IMR-90 (cell line): ENCODE data around the gene ACTG2. TPM values are rescaled to one million over a fixed set of nuclear protein-coding genes. Genes with fewer than 3 reads are reported as not detected.

ENCODE experiments used
- ATAC-seq: fragments of 200-7000 bp; cut with Tn5 transposase; 2 replicates; pipeline ENCODE4 v1.9.1; 2020; ENCODE audit warnings: low read depth, mild to moderate bottlenecking, moderate library complexity
- BruUV-seq: library from RNA; stranded (reverse); fragments of 400-500 nt; replicated peaks from 2 replicates; lab custom pipeline; 2021; lab: Mats Ljungman, UMichigan
- CTCF ChIA-PET: fragments of 300-600 bp; formaldehyde crosslinking; extraction: SDS; loops from one replicate; lab custom pipeline; 2021; ENCODE audit warnings: antibody characterized with exemption; lab: Yijun Ruan, JAX
- POLR2A ChIA-PET: fragments of 300-600 bp; sonication (Branson Sonifier 250); formaldehyde crosslinking; loops from one replicate; lab custom pipeline; 2022; ENCODE audit warnings: antibody characterized with exemption; ENCODE audit not compliant: unreplicated experiment; lab: Charles Lee
- DNase-seq: peaks from one replicate; pipeline ENCODE4 v3.0.0; 2013
- H2AFZ ChIP-seq: replicated peaks from 2 replicates; pipeline ENCODE3; 2013; ENCODE audit warnings: low read length, mild to moderate bottlenecking; ENCODE audit not compliant: poor library complexity
- H2AK5ac ChIP-seq: 2 replicates; pipeline ENCODE4 v1.6.1; 2013; ENCODE audit warnings: low read depth, low read length, inconsistent platforms
- H2AK9ac ChIP-seq: replicated peaks from 2 replicates; pipeline ENCODE3; 2013; ENCODE audit warnings: mild to moderate bottlenecking, low read depth, low read length, moderate library complexity; ENCODE audit not compliant: poor library complexity
- H2BK120ac ChIP-seq: 2 replicates; pipeline ENCODE4 v1.6.1; 2013; ENCODE audit warnings: low read depth, low read length, inconsistent platforms
- H2BK15ac ChIP-seq: 3 replicates; pipeline ENCODE4 v1.6.1; 2013; ENCODE audit warnings: low read depth, low read length, inconsistent platforms
- H2BK20ac ChIP-seq: 2 replicates; pipeline ENCODE4 v1.6.1; 2013; ENCODE audit warnings: low read depth, mild to moderate bottlenecking, inconsistent platforms, low read length, moderate library complexity
- H2BK5ac ChIP-seq: 2 replicates; pipeline ENCODE4 v1.6.1; 2013; ENCODE audit warnings: mild to moderate bottlenecking, low read depth, low read length, inconsistent platforms; ENCODE audit not compliant: poor library complexity, severe bottlenecking
- H3K14ac ChIP-seq: replicated peaks from 2 replicates; pipeline ENCODE4 v1.6.1; 2013; ENCODE audit warnings: low read depth, low read length, inconsistent platforms
- H3K18ac ChIP-seq: 2 replicates; pipeline ENCODE4 v1.6.1; 2013; ENCODE audit warnings: low read depth, low read length, control low read depth
- H3K23ac ChIP-seq: 2 replicates; pipeline ENCODE4 v1.6.1; 2013; ENCODE audit warnings: low read depth, low read length, inconsistent platforms
- H3K27ac ChIP-seq: 2 replicates; pipeline ENCODE4 v1.5.1; 2013; ENCODE audit warnings: mild to moderate bottlenecking, control low read depth, low read length; ENCODE audit not compliant: insufficient read depth
- H3K27me3 ChIP-seq: 2 replicates; pipeline ENCODE4 v1.6.1; 2013; ENCODE audit warnings: low read length; ENCODE audit not compliant: control insufficient read depth, insufficient read depth
- H3K36me3 ChIP-seq: 2 replicates; pipeline ENCODE4 v1.6.1; 2013; ENCODE audit warnings: low read length, mixed read lengths; ENCODE audit not compliant: control insufficient read depth, insufficient read depth
- H3K4ac ChIP-seq: 2 replicates; pipeline ENCODE4 v1.6.1; 2013; ENCODE audit warnings: low read depth, low read length, inconsistent platforms
- H3K4me1 ChIP-seq: 2 replicates; pipeline ENCODE4 v1.6.1; 2013; ENCODE audit warnings: low read length, mixed read lengths; ENCODE audit not compliant: control insufficient read depth, insufficient read depth
- H3K4me2 ChIP-seq: 2 replicates; pipeline ENCODE4 v1.6.1; 2013; ENCODE audit warnings: low read depth, mild to moderate bottlenecking, control low read depth, low read length, moderate library complexity
- H3K4me3 ChIP-seq: 2 replicates; pipeline ENCODE4 v1.5.1; 2013; ENCODE audit warnings: low read depth, mild to moderate bottlenecking, control low read depth, low read length, moderate library complexity; ENCODE audit not compliant: insufficient read depth
- H3K56ac ChIP-seq: 2 replicates; pipeline ENCODE4 v1.6.1; 2013; ENCODE audit warnings: low read length, inconsistent platforms; ENCODE audit not compliant: insufficient read depth; ENCODE audit errors: extremely low read depth
- H3K79me1 ChIP-seq, 2 experiments: 2 replicates each; pipeline ENCODE4 v1.6.1; 2013; ENCODE audit warnings: low read length in 2 of 2, inconsistent platforms in 1 of 2, low read depth in 1 of 2
- H3K9ac ChIP-seq: 2 replicates; pipeline ENCODE4 v1.6.1; 2013; ENCODE audit warnings: low read depth, low read length, control low read depth
- H3K9me1 ChIP-seq: 2 replicates; pipeline ENCODE4 v1.6.1; 2013; ENCODE audit warnings: low read length, inconsistent platforms; ENCODE audit not compliant: insufficient read depth
- H3K9me3 ChIP-seq: 2 replicates; pipeline ENCODE4 v1.6.1; 2013; ENCODE audit warnings: low read length; ENCODE audit not compliant: control insufficient read depth, insufficient read depth
- H4K20me1 ChIP-seq: 2 replicates; pipeline ENCODE4 v1.6.1; 2013; ENCODE audit warnings: low read length, inconsistent platforms; ENCODE audit not compliant: insufficient read depth
- H4K5ac ChIP-seq: 2 replicates; pipeline ENCODE4 v1.6.1; 2013; ENCODE audit warnings: mild to moderate bottlenecking, low read depth, low read length, control low read depth
- H4K8ac ChIP-seq, 2 experiments: 2 replicates each; pipeline ENCODE4 v1.6.1; 2013; ENCODE audit warnings: low read depth in 2 of 2, low read length in 2 of 2, control low read depth in 1 of 2, inconsistent platforms in 1 of 2
- H4K91ac ChIP-seq: 2 replicates; pipeline ENCODE4 v1.6.1; 2013; ENCODE audit warnings: low read depth, low read length, inconsistent platforms; ENCODE audit not compliant: insufficient read depth
- CEBPB ChIP-seq: IDR thresholded peaks from 2 replicates; pipeline ENCODE4 v1.6.1; 2012; ENCODE audit warnings: low read depth, low read length, improper control_type of control experiment
- CHD1 ChIP-seq: IDR thresholded peaks from 2 replicates; pipeline ENCODE4 v1.6.1; 2012; ENCODE audit warnings: low read depth, low read length, improper control_type of control experiment
- FOS ChIP-seq: fragments of 150-350 bp; IDR thresholded peaks from 2 replicates; pipeline ENCODE4 v1.6.1; 2016; ENCODE audit warnings: low read depth, low read length
- MAZ ChIP-seq: IDR thresholded peaks from 2 replicates; pipeline ENCODE4 v1.6.1; 2012; ENCODE audit warnings: low read depth, mild to moderate bottlenecking, low read length, improper control_type of control experiment, moderate library complexity, borderline replicate concordance
- MXI1 ChIP-seq: IDR thresholded peaks from 2 replicates; pipeline ENCODE4 v1.6.1; 2012; ENCODE audit warnings: low read depth, mild to moderate bottlenecking, low read length, moderate library complexity, borderline replicate concordance
- NFE2L2 ChIP-seq: fragments of 150-350 bp; IDR thresholded peaks from 2 replicates; pipeline ENCODE4 v1.6.1; 2016; ENCODE audit warnings: low read depth, mild to moderate bottlenecking, low read length
- POLR2A ChIP-seq: IDR thresholded peaks from 2 replicates; pipeline ENCODE4 v1.6.1; 2012; ENCODE audit warnings: mild to moderate bottlenecking, low read depth, low read length
- RCOR1 ChIP-seq: IDR thresholded peaks from 2 replicates; pipeline ENCODE4 v1.6.1; 2012; ENCODE audit warnings: mild to moderate bottlenecking, low read length, improper control_type of control experiment; ENCODE audit not compliant: insufficient replicate concordance
- SMC3 ChIP-seq: fragments of 150-350 bp; IDR thresholded peaks from 2 replicates; pipeline ENCODE4 v1.6.1; 2016; ENCODE audit warnings: low read depth, mild to moderate bottlenecking, antibody characterized with exemption, low read length, moderate library complexity
- USF2 ChIP-seq: fragments of 150-350 bp; IDR thresholded peaks from 2 replicates; pipeline ENCODE4 v1.6.1; 2017; ENCODE audit warnings: mild to moderate bottlenecking, antibody characterized with exemption, low read length, low read depth
- WGBS, 2 experiments: methylation state at CpG; one replicate each; pipeline versions ENCODE4 v1.1.5 to v1.1.7; 2013; ENCODE audit warnings: missing lambda C conversion rate in 2 of 2; ENCODE audit not compliant: insufficient read length in 1 of 2; ENCODE audit errors: extremely low coverage in 2 of 2; 5-methylcytosine and 5-hydroxymethylcytosine counted together
- dilution Hi-C: fragments of 300-500 bp; cut with HindIII; formaldehyde crosslinking; loops from one replicate; pipeline ENCODE4 v1.14.3; 2018; ENCODE audit warnings: low sequenced_read_pairs; ENCODE audit not compliant: unreplicated experiment
- in situ Hi-C: fragments of 300-500 bp; cut with MboI; formaldehyde crosslinking; loops from 3 replicates; pipeline ENCODE4 v1.14.3; 2019; ENCODE audit warnings: low sequenced_read_pairs, inconsistent platforms, mixed read lengths
- intact Hi-C: fragments of 100-400 bp; cut with micrococcal nuclease; formaldehyde crosslinking; loops from 2 replicates; pipeline ENCODE4 v1.10.0; 2022
- polyA plus RNA-seq, 3 experiments: library from polyadenylated mRNA; depleted of rRNA; stranded (reverse); fragments of >200 nt; gene quantifications; 2 replicates each; pipeline ENCODE4 v1.2.3, GENCODE V29; 2012; ENCODE audit warnings: low replicate concordance in 1 of 3
- total RNA-seq: library from RNA; depleted of rRNA; stranded (reverse); fragments of >200 nt; gene quantifications from 2 replicates; pipeline ENCODE4 v1.2.3, GENCODE V29; 2012
- TF ChIP-seq, protein P1 (sequence below): conservative IDR thresholded peaks from 2 replicates; pipeline ENCODE4 v1.5.1; 2012; ENCODE audit warnings: mild to moderate bottlenecking, low read depth, low read length, improper control_type of control experiment
- TF ChIP-seq, protein P2 (sequence below): fragments of 150-350 bp; IDR thresholded peaks from 2 replicates; pipeline ENCODE4 v1.6.1; 2016; ENCODE audit warnings: low read depth, mild to moderate bottlenecking, low read length, moderate library complexity, borderline replicate concordance

ACTG2 gene
- total and polyA plus RNA-seq, 2 of the 4 experiments (the other 2 are of a cell fraction), result 523 to 899 TPM

GRCh38 chr2:73968357-73968937 lies 75.6 kb downstream of the ACTG2 start:
- intact Hi-C loops (no loop called here), in situ Hi-C loops (no loop called here), dilution Hi-C loops (no loop called here)
- ChIA-PET POLR2A (no interaction called here), CTCF (no interaction called here)
- Histone ChIP-seq H3K27ac (no peak overlapping the region), H2AK5ac (no peak overlapping the region), H2BK20ac (no peak overlapping the region), H3K79me1 (no peaks in the 10 kb centered on the region), H3K4me2 (no peak overlapping the region), H2BK120ac (no peak overlapping the region), H3K9me3 (no peaks in the 10 kb centered on the region), H4K20me1 (no peaks in the 10 kb centered on the region), H4K5ac (no peak overlapping the region), H3K36me3 (no peaks in the 10 kb centered on the region), H2AK9ac (no peak overlapping the region), H3K14ac (no peak overlapping the region), H4K91ac (no peak overlapping the region), H3K9me1 (peaks cover 4% of the 10 kb centered on the region; the same call in 1 of the 2 replicates), H3K4me3 (no peak overlapping the region), H3K27me3 (peaks cover 2% of the 10 kb centered on the region; the same call in 1 of the 2 replicates), H3K4me1 (peaks cover 4% of the 10 kb centered on the region; the same call in 1 of the 2 replicates), H3K18ac (no peak overlapping the region), H2AFZ (no peak overlapping the region), H3K9ac (no peak overlapping the region), H3K4ac (no peak overlapping the region), H2BK5ac (no peak overlapping the region), H3K23ac (no peak overlapping the region), H4K8ac (no peak overlapping the region), H3K56ac (no peak overlapping the region), H2BK15ac (no peak overlapping the region)
- WGBS, 2 experiments, result 71% methylated on average over 2 of the region's 8 CpGs; no CpG with 5 or more reads in 1 of the 2 experiments
- BruUV-seq, result no TSS peak
- TF ChIP-seq USF2 (no peak), CEBPB (no peak), MXI1 (no peak), RCOR1 (no peak), POLR2A (no peak), SMC3 (no peak), CHD1 (no peak), FOS (no peak), MAZ (no peak), NFE2L2 (no peak)
- TF ChIP-seq, protein P1, sequence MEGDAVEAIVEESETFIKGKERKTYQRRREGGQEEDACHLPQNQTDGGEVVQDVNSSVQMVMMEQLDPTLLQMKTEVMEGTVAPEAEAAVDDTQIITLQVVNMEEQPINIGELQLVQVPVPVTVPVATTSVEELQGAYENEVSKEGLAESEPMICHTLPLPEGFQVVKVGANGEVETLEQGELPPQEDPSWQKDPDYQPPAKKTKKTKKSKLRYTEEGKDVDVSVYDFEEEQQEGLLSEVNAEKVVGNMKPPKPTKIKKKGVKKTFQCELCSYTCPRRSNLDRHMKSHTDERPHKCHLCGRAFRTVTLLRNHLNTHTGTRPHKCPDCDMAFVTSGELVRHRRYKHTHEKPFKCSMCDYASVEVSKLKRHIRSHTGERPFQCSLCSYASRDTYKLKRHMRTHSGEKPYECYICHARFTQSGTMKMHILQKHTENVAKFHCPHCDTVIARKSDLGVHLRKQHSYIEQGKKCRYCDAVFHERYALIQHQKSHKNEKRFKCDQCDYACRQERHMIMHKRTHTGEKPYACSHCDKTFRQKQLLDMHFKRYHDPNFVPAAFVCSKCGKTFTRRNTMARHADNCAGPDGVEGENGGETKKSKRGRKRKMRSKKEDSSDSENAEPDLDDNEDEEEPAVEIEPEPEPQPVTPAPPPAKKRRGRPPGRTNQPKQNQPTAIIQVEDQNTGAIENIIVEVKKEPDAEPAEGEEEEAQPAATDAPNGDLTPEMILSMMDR, result no peak
- TF ChIP-seq, protein P2, sequence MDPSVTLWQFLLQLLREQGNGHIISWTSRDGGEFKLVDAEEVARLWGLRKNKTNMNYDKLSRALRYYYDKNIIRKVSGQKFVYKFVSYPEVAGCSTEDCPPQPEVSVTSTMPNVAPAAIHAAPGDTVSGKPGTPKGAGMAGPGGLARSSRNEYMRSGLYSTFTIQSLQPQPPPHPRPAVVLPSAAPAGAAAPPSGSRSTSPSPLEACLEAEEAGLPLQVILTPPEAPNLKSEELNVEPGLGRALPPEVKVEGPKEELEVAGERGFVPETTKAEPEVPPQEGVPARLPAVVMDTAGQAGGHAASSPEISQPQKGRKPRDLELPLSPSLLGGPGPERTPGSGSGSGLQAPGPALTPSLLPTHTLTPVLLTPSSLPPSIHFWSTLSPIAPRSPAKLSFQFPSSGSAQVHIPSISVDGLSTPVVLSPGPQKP, result no peak
- ATAC-seq (no peak), DNase-seq (no peak)
